Activated B cell treated with CpG ODN at 0.5 μM for 24 hours (primary cell): ENCODE data around the gene LRP5. TPM values are rescaled to one million over a fixed set of nuclear protein-coding genes. Genes with fewer than 3 reads are reported as not detected.
A peak's percentile ranks its signal among the peaks of the same experiment; 100 is the strongest.

Source experiments
- ATAC-seq: fragments of 200-7000 bp; cut with Tn5 transposase; one replicate; pipeline ENCODE4 v1.10.0; 2021; ENCODE audit warnings: low read depth, mild to moderate bottlenecking, moderate library complexity
- CTCF ChIA-PET: fragments of 350-600 bp; sonication (Branson Sonifier 250); formaldehyde crosslinking; loops from one replicate; lab custom pipeline; 2021; ENCODE audit warnings: antibody characterized with exemption; lab: Charles Lee
- POLR2A ChIA-PET: fragments of 350-600 bp; sonication (Branson Sonifier 250); formaldehyde crosslinking; loops from one replicate; lab custom pipeline; 2021; ENCODE audit warnings: antibody characterized with exemption; lab: Charles Lee
- DNase-seq: peaks from one replicate; pipeline ENCODE4 v3.0.0; 2022
- H3K27ac Mint-ChIP-seq: one replicate; pipeline ENCODE4 v1.8.0; 2020; ENCODE audit warnings: mixed read lengths
- H3K27me3 Mint-ChIP-seq: one replicate; pipeline ENCODE4 v1.8.0; 2021; ENCODE audit warnings: mixed read lengths
- H3K36me3 Mint-ChIP-seq: one replicate; pipeline ENCODE4 v1.8.0; 2021; ENCODE audit warnings: low read depth, mixed read lengths
- H3K4me1 Mint-ChIP-seq: one replicate; pipeline ENCODE4 v1.8.0; 2021; ENCODE audit warnings: mixed read lengths
- H3K4me3 Mint-ChIP-seq: one replicate; pipeline ENCODE4 v1.8.0; 2020; ENCODE audit warnings: mild to moderate bottlenecking, mixed read lengths
- H3K9me3 Mint-ChIP-seq: one replicate; pipeline ENCODE4 v1.8.0; 2020; ENCODE audit warnings: mixed read lengths
- intact Hi-C: fragments of 100-400 bp; cut with micrococcal nuclease; formaldehyde crosslinking; loops from one replicate; pipeline ENCODE4 v1.15.1; 2024
- total RNA-seq: library from RNA; stranded (reverse); gene quantifications from 2 replicates; pipeline ENCODE4 v1.2.3, GENCODE V29; 2022
- TF ChIP-seq, protein P1 (sequence below): fragments of 200-600 bp; IDR thresholded peaks from one replicate; pipeline ENCODE4 v1.8.0; 2022; ENCODE audit warnings: antibody characterized with exemption, mild to moderate bottlenecking

The LRP5 gene
- total RNA-seq, 1 donor from 2014 or later: 8.7 TPM

DNA sequence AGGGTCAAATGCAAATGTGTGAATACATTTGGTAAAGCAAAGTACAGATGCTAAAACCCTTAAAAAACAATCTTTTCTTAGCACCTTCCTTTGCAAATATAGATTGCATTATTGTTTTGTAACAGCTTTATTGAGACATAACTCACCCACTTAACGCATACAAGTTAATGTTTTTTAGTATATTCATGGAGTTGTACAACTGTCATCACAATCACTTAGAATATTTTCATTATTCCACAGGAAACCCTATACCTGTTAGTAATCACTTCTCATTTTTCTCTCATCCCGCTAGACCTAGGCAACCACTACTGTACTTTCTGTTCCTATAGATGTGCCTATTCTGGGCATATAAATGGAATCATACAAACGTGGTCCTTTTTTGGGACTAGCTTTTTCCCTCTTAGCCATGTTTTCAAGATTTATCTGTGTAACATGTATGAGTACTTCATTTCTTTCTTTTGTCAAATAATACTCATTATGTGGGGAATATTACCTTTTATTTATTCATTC is 182.9 kb downstream of the LRP5 start:
- no peak overlapping the region for H3K27ac Mint-ChIP-seq

DNA sequence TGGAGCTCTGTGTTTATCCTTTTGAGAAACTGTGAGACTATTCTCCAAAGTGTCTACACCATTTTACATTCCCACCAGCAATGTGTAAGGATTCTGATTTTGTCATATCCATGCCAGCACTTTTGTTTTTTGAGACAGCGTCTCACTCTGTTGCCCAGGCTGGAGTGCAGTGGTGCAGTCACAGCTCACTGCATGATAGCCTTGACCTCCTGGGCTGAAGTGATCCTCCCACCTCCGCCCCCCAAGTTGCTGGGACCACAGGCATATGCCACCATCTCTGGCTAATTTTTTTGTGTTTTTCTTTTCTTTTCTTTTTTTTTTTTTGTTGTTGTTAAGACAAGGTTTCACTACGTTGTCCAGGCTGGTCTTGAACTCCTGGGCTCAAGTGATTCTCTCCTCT is 183.5 kb downstream of the LRP5 start:
- Mint-ChIP-seq H3K9me3 (no peaks in the 10 kb centered on the region), H3K4me3 (peak overlapping the region; percentile 33), H3K36me3 (peaks cover 6% of the 10 kb centered on the region), H3K27me3 (no peaks in the 10 kb centered on the region), H3K27ac (no peak overlapping the region), H3K4me1 (peaks cover 88% of the 10 kb centered on the region)
- ChIA-PET CTCF (no interaction called here), POLR2A (no interaction called here)
- DNase-seq (no peak), ATAC-seq (no peak)
- intact Hi-C loops: no loop called here
- TF ChIP-seq, protein P1, sequence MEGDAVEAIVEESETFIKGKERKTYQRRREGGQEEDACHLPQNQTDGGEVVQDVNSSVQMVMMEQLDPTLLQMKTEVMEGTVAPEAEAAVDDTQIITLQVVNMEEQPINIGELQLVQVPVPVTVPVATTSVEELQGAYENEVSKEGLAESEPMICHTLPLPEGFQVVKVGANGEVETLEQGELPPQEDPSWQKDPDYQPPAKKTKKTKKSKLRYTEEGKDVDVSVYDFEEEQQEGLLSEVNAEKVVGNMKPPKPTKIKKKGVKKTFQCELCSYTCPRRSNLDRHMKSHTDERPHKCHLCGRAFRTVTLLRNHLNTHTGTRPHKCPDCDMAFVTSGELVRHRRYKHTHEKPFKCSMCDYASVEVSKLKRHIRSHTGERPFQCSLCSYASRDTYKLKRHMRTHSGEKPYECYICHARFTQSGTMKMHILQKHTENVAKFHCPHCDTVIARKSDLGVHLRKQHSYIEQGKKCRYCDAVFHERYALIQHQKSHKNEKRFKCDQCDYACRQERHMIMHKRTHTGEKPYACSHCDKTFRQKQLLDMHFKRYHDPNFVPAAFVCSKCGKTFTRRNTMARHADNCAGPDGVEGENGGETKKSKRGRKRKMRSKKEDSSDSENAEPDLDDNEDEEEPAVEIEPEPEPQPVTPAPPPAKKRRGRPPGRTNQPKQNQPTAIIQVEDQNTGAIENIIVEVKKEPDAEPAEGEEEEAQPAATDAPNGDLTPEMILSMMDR: no peak

More for the DNA sequence above, 182.9 kb downstream of the LRP5 start:
- H3K9me3 Mint-ChIP-seq: no peaks in the 10 kb centered on the region
- POLR2A ChIA-PET: interaction anchor here (0.5 kb wide), 1 partner anchor 213 kb away, joined by 4 read pairs; no protein-coding TSS in a partner anchor
- no peak overlapping the region for H3K4me3 Mint-ChIP-seq
- TF ChIP-seq, protein P1: no peak
- intact Hi-C loops: no loop called here
- H3K27me3 Mint-ChIP-seq: no peaks in the 10 kb centered on the region
- ATAC-seq (no peak), DNase-seq (no peak)
- H3K4me1 Mint-ChIP-seq: peaks cover 88% of the 10 kb centered on the region
- H3K36me3 Mint-ChIP-seq: peaks cover 6% of the 10 kb centered on the region
- CTCF ChIA-PET: no interaction called here

DNA sequence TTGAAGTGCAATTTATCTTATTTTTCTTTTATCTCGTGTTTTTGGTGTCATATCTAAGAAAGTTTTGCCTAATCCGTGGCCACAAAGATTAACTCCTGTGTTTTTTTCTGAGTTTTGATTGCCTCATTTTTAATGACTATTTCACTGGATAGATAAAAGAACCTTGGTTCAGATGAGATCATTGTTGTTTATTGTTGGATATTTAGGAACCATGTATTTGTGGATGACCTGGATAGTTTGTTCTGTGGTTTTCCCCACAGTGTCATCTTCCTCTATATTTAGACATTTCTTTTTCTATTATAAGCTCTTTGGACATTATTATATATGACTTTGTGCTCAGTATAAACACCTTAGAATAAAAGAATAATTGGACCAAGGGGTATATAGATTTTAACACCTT is 185.4 kb downstream of the LRP5 start:
- CTCF ChIA-PET: no interaction called here
- no peak for ATAC-seq
- peaks cover 4% of the 10 kb centered on the region for H3K36me3 Mint-ChIP-seq
- H3K4me1 Mint-ChIP-seq: peaks cover 91% of the 10 kb centered on the region
- H3K27me3 Mint-ChIP-seq: no peaks in the 10 kb centered on the region
- no peak for DNase-seq
- intact Hi-C loops: no loop called here
- H3K27ac Mint-ChIP-seq: no peak overlapping the region
- H3K4me3 Mint-ChIP-seq: no peak overlapping the region
- POLR2A ChIA-PET: no interaction called here
- TF ChIP-seq, protein P1: no peak
- H3K9me3 Mint-ChIP-seq: no peaks in the 10 kb centered on the region

GRCh38 chr11:68498321-68498720 is 185.9 kb downstream of the LRP5 start:
- DNase-seq (no peak), ATAC-seq (no peak)
- H3K4me3 Mint-ChIP-seq: no peak overlapping the region
- no peaks in the 10 kb centered on the region for H3K27me3 Mint-ChIP-seq
- POLR2A ChIA-PET: no interaction called here
- intact Hi-C loops: no loop called here
- H3K4me1 Mint-ChIP-seq: peaks cover 93% of the 10 kb centered on the region
- CTCF ChIA-PET: no interaction called here
- no peak overlapping the region for H3K27ac Mint-ChIP-seq
- no peaks in the 10 kb centered on the region for H3K9me3 Mint-ChIP-seq
- TF ChIP-seq, protein P1: no peak
- H3K36me3 Mint-ChIP-seq: peaks cover 4% of the 10 kb centered on the region

Other genes starting within 250 kb of the LRP5 start
- gene CHKA, start 191.2 kb upstream of the LRP5 start, total RNA-seq: 11.9 and 16.1 TPM in 2 replicates
- gene KMT5B, start 99.3 kb upstream of the LRP5 start, total RNA-seq: 60.2 and 68.3 TPM in 2 replicates
- 75.5 and 78.0 TPM in 2 replicates for gene C11orf24, start 40.6 kb upstream of the LRP5 start, total RNA-seq
- 127 and 147 TPM in 2 replicates for gene PPP6R3, start 148.2 kb downstream of the LRP5 start, total RNA-seq